ENCODE data around the gene TMEM138.

- TF ChIP-seq CTCF (IDR thresholded peaks at IDR 0.05) (no peak), POLR2A (IDR thresholded peaks at IDR 0.05) (no peak)
Measured at GRCh38 chr11:61350803-61351202, 11.4 kb upstream of the TMEM138 start.

Measured in body of pancreas (tissue), 4 donors.